Activated T-cell treated with anti-CD3 and anti-CD28 coated beads, Interleukin-2, amount 50 U/mL, for 24 hours (primary cell): ENCODE data around the gene TMEM80.

Source experiments
- DNase-seq: peaks from one replicate; pipeline ENCODE4 v3.0.0-alpha.2; 2020
- H3K27ac Mint-ChIP-seq: 2 replicates; pipeline ENCODE4 v1.8.0; 2020; ENCODE audit warnings: mild to moderate bottlenecking, mixed read lengths
- H3K27me3 Mint-ChIP-seq: 2 replicates; pipeline ENCODE4 v1.8.0; 2020; ENCODE audit warnings: mixed read lengths
- H3K36me3 Mint-ChIP-seq: 2 replicates; pipeline ENCODE4 v1.8.0; 2020; ENCODE audit warnings: low read depth, mixed read lengths
- H3K4me1 Mint-ChIP-seq: 2 replicates; pipeline ENCODE4 v1.8.0; 2020; ENCODE audit warnings: low read depth, mixed read lengths
- H3K4me3 Mint-ChIP-seq: 2 replicates; pipeline ENCODE4 v1.8.0; 2020; ENCODE audit warnings: mild to moderate bottlenecking, moderate library complexity, mixed read lengths
- H3K9me3 Mint-ChIP-seq: 2 replicates; pipeline ENCODE4 v1.8.0; 2020; ENCODE audit warnings: mixed read lengths

Gene TMEM80

GRCh38 chr11:748007-748359, 52.4 kb downstream of the TMEM80 start:
- peak; percentile 47 for DNase-seq
- Mint-ChIP-seq H3K9me3 (no peaks in the 10 kb centered on the region), H3K4me1 (peaks cover 28% of the 10 kb centered on the region), H3K36me3 (peaks cover 33% of the 10 kb centered on the region), H3K27ac (peak overlapping the region; percentile 91), H3K27me3 (no peaks in the 10 kb centered on the region), H3K4me3 (peak overlapping the region; percentile 90)

GRCh38 chr11:749731-750130, 54.1 kb downstream of the TMEM80 start:
- DNase-seq: no peak
- Mint-ChIP-seq H3K4me1 (peaks cover 28% of the 10 kb centered on the region), H3K9me3 (no peaks in the 10 kb centered on the region), H3K4me3 (peak overlapping the region; percentile 90), H3K36me3 (peaks cover 34% of the 10 kb centered on the region), H3K27ac (peak overlapping the region; percentile 74), H3K27me3 (no peaks in the 10 kb centered on the region)
